Measurements from ENCODE around the gene NACC2.

NACC2 gene

DNA sequence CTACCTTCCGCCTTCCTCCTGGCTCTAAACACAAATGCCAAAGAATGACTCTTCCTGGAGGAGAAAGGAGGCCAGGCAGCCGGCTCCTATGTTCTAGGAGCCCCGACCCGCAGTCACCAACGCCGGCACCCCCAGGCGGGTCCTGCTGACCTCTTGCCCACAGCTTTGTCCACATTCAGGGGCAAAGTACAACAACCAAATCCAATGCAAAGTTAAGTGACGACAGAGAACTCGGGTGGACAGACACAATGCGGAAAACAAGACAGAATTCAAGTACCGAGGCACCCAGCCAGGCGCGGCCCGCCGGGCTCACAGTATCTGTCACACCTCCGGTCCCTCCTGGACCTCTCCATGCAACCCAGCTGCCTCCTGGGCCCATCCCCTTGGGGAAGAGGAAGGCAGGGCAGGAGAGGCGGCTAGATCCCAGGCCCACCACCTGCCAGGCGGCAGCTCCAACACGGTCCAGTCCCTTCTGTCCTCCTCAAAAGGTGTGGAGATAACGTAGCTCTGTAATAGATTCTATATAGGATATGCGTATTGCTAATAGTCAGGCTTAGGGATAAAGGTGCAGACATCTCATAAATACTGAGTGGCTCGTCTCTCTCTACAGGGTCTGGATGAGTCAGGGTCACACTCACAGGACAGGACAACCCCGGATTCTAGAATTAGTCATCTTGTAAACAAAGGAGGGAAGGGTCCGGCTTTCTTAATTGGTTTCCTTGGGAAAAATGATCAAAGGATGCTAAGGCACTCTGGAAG is 87.0 kb downstream of the NACC2 start:
- Histone ChIP-seq H3K9ac (ENCODE audit: low read depth, low read length) (no peak overlapping the region), H3K36me3 (ENCODE audit: insufficient read depth, low read length) (no peaks in the 10 kb centered on the region), H3K4me1 (ENCODE audit: insufficient read depth, low read length) (peaks cover 59% of the 10 kb centered on the region), H3K9me3 (ENCODE audit: control insufficient read depth, insufficient read depth, low read length) (no peaks in the 10 kb centered on the region)

DNA sequence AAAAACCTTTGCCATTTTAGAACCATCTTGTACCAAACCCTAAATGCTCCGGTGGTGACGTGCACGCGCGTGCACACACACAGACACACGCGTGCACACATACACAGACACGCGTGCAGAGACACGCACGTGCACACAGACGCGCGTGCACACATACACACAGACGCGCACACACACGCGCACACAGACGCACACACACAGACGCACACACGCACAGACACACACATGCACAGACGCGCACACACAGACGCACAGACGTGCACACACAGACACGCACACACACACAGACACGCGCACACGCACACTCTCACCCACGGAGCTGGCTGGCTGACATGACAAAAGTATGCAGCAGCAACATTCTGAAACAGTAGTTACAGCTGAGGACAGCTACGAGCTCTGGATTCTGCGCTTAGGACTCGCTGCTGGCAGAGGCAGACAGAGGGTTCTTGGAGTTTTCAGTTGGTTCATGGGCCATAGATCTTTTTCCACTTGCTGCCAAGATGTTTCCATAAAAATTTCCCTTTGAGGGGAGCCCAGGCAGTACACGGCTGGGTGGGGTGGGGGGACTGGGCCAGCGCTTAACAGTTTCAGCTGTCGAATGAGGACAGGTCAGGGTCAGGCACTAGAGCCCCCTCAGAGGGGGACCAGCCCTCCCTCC is 87.7 kb downstream of the NACC2 start:
- Histone ChIP-seq H3K9me3 (ENCODE audit: control insufficient read depth, insufficient read depth, low read length) (no peaks in the 10 kb centered on the region), H3K36me3 (ENCODE audit: insufficient read depth, low read length) (no peaks in the 10 kb centered on the region), H3K4me1 (ENCODE audit: insufficient read depth, low read length) (peaks cover 65% of the 10 kb centered on the region), H3K9ac (ENCODE audit: low read depth, low read length) (no peak overlapping the region)

GRCh38 chr9:136006169-136006568 is 88.9 kb downstream of the NACC2 start:
- no peak overlapping the region for H3K9ac ChIP-seq (ENCODE audit: low read depth, low read length)
- no peaks in the 10 kb centered on the region for H3K36me3 ChIP-seq (ENCODE audit: insufficient read depth, low read length)
- H3K4me1 ChIP-seq (ENCODE audit: insufficient read depth, low read length), result peaks cover 56% of the 10 kb centered on the region
- no peaks in the 10 kb centered on the region for H3K9me3 ChIP-seq (ENCODE audit: control insufficient read depth, insufficient read depth, low read length)

DNA sequence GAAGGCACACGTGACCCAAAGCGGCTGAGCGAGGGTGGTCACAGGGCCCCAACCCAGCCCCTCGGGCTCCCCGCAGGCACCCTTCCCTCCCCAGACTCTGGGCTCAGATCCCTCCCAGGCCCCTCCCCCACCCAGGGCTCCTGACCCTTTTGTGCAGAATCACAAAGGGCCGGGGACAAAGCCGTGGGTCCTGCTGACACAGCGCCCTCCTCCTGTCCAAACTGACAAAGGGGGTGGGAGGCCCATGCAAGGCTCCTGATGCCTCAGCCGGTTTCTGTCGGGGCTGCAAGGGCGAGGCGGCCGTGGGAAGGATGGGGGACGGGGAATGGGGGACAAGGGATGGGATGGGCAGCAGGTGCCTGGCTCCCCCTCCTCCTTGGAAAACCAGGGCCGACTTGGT is 90.4 kb downstream of the NACC2 start:
- no peaks in the 10 kb centered on the region for H3K9me3 ChIP-seq (ENCODE audit: control insufficient read depth, insufficient read depth, low read length)
- no peak overlapping the region for H3K9ac ChIP-seq (ENCODE audit: low read depth, low read length)
- peaks cover 55% of the 10 kb centered on the region for H3K4me1 ChIP-seq (ENCODE audit: insufficient read depth, low read length)
- no peaks in the 10 kb centered on the region for H3K36me3 ChIP-seq (ENCODE audit: insufficient read depth, low read length)

DNA sequence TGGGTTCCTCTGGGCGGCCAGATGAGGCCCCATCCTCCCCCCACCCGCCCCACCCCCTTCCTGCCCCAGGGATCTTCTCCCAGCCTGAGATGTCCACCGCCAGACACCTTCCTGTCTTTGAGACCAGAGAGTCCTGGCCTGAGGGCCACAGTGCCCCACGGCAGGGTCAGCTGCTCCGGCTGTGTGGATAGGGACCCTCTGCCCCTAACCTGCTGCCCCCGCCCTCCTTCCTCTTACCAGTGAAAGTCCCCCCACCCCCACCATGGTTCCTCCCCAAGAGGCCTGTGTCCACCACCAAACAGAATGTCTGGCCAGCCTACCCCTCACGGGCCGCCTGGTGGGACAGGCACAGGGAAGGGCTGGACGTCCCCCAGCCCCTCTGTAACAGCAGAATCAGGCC is 90.9 kb downstream of the NACC2 start:
- Histone ChIP-seq H3K9ac (ENCODE audit: low read depth, low read length) (no peak overlapping the region), H3K9me3 (ENCODE audit: control insufficient read depth, insufficient read depth, low read length) (no peaks in the 10 kb centered on the region), H3K36me3 (ENCODE audit: insufficient read depth, low read length) (no peaks in the 10 kb centered on the region), H3K4me1 (ENCODE audit: insufficient read depth, low read length) (peaks cover 53% of the 10 kb centered on the region)

DNA sequence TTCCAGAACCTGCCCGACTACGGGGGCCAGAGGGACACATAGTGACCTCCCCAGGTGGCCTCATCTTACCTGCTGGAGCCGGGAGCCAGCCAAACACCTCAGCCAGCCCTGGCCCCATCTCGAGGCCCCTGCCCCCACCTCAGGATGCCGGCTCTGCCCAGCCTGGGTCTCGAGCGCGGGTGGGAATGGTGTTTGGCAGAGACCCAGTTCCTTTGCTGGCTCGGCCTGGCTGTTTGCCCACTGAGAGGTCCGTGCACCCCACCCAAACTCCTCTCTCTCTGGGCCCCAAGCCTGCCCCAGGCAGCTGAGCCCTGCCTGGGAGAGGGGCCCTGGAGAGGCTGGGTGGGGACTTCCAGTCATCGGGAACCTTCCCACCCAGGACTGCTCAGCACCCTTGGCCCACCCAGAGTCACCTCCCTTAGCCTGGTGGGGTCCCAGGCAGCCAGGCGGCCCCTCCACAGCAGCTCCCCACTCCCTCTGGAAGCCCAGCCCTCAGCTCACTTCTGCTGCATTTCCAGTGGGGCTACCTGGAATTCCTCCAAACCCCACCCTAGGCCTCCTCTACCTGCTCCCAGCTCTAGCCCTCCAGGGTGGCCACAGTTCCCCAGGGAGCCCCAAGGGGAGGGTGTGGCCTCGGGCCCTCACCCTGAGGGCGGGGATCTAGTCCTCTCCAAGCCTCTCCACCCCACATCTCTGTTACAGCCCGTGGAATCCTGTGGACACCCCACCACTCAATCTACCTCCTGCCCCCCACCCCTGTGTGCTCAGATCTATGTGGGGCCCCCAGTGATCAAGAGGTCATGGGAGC is 91.5 kb downstream of the NACC2 start:
- Histone ChIP-seq H3K9me3 (ENCODE audit: control insufficient read depth, insufficient read depth, low read length) (no peaks in the 10 kb centered on the region), H3K4me1 (ENCODE audit: insufficient read depth, low read length) (peaks cover 49% of the 10 kb centered on the region), H3K36me3 (ENCODE audit: insufficient read depth, low read length) (no peaks in the 10 kb centered on the region), H3K9ac (ENCODE audit: low read depth, low read length) (no peak overlapping the region)

GRCh38 chr9:136002881-136003280 is 92.2 kb downstream of the NACC2 start:
- Histone ChIP-seq H3K36me3 (ENCODE audit: insufficient read depth, low read length) (no peaks in the 10 kb centered on the region), H3K9ac (ENCODE audit: low read depth, low read length) (no peak overlapping the region), H3K9me3 (ENCODE audit: control insufficient read depth, insufficient read depth, low read length) (no peaks in the 10 kb centered on the region), H3K4me1 (ENCODE audit: insufficient read depth, low read length) (peaks cover 45% of the 10 kb centered on the region)

DNA sequence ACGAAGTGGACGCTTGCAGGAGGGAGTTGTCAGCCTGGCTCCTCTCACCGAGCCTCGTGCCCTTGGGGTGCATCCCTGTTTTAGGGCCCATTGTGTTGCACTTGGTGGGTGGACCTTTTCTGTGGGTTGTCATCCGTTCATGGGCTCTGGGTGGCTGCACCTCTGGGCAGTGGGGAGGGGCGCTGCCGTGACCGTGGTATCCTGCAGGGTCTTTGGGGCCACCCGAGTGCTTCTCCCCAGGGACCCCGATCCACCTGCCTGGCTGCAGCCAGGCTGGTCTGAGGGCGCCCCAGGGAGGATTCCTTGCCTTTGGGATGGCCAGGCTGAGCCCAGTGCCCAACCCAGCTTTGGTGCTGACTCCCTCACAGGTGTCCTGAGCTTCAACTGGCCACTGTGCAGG is 92.9 kb downstream of the NACC2 start:
- H3K4me1 ChIP-seq (ENCODE audit: insufficient read depth, low read length), result peaks cover 39% of the 10 kb centered on the region
- no peaks in the 10 kb centered on the region for H3K9me3 ChIP-seq (ENCODE audit: control insufficient read depth, insufficient read depth, low read length)
- H3K9ac ChIP-seq (ENCODE audit: low read depth, low read length), result no peak overlapping the region
- H3K36me3 ChIP-seq (ENCODE audit: insufficient read depth, low read length), result no peaks in the 10 kb centered on the region

GRCh38 chr9:136001231-136001630 is 93.9 kb downstream of the NACC2 start:
- no peaks in the 10 kb centered on the region for H3K36me3 ChIP-seq (ENCODE audit: insufficient read depth, low read length)
- peaks cover 31% of the 10 kb centered on the region for H3K4me1 ChIP-seq (ENCODE audit: insufficient read depth, low read length)
- H3K9ac ChIP-seq (ENCODE audit: low read depth, low read length), result no peak overlapping the region
- H3K9me3 ChIP-seq (ENCODE audit: control insufficient read depth, insufficient read depth, low read length), result no peaks in the 10 kb centered on the region

DNA sequence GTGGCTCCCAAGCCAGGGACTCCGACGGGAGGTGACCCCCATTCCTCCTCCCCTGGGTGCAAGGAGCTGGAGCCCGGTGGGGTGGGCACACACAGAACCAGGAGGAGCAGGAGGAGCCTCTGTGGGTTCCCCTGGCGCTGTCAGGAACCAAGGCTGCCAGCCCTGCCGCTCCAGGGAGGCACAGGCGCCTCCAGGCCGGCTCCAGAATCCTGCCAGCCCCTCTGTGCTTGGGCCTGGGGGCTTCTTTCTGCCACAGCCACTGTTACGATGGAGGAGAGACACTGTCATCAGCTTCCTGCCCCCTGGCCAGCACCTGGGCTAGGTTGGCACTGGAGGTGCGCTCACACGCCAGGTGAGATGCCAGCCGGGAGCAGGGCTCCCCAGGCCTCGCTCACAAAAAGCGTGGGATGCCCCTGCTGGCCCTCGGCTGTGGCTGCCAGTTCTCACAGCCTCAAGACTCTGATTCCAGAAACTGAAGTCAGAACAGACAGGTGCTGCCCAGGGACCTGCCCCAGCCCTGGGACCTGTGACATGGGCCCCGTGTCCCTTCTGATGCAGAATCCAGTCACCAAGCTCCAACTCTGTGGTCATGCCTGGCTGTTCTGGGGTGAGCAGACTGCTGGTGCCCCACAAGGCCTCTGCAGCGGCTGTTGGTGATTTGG is 96.5 kb downstream of the NACC2 start:
- Histone ChIP-seq H3K9ac (ENCODE audit: low read depth, low read length) (no peak overlapping the region), H3K36me3 (ENCODE audit: insufficient read depth, low read length) (no peaks in the 10 kb centered on the region), H3K4me1 (ENCODE audit: insufficient read depth, low read length) (peaks cover 14% of the 10 kb centered on the region; the same call in 1 of the 2 replicates), H3K9me3 (ENCODE audit: control insufficient read depth, insufficient read depth, low read length) (no peaks in the 10 kb centered on the region)

DNA sequence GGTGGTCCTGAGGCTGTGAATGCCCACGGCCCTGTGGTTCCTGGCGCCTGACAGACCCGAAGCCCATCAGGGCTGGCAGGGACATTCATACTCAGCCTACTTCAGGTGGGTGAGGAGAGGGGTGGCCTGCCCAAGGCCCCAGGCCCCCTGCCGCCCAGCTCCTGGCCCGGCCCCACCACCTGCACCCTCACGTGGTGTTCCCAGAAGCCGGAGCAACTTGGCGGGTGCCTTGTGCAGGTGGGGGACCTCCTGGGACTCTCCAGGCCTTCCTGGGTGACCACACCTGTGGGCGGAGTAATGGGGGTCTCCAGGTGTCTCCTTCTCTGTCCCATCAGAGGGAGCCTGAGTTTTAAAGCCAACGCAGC is 97.1 kb downstream of the NACC2 start:
- Histone ChIP-seq H3K4me1 (ENCODE audit: insufficient read depth, low read length) (peaks cover 14% of the 10 kb centered on the region; the same call in 1 of the 2 replicates), H3K9me3 (ENCODE audit: control insufficient read depth, insufficient read depth, low read length) (no peaks in the 10 kb centered on the region), H3K9ac (ENCODE audit: low read depth, low read length) (no peak overlapping the region), H3K36me3 (ENCODE audit: insufficient read depth, low read length) (no peaks in the 10 kb centered on the region)

DNA sequence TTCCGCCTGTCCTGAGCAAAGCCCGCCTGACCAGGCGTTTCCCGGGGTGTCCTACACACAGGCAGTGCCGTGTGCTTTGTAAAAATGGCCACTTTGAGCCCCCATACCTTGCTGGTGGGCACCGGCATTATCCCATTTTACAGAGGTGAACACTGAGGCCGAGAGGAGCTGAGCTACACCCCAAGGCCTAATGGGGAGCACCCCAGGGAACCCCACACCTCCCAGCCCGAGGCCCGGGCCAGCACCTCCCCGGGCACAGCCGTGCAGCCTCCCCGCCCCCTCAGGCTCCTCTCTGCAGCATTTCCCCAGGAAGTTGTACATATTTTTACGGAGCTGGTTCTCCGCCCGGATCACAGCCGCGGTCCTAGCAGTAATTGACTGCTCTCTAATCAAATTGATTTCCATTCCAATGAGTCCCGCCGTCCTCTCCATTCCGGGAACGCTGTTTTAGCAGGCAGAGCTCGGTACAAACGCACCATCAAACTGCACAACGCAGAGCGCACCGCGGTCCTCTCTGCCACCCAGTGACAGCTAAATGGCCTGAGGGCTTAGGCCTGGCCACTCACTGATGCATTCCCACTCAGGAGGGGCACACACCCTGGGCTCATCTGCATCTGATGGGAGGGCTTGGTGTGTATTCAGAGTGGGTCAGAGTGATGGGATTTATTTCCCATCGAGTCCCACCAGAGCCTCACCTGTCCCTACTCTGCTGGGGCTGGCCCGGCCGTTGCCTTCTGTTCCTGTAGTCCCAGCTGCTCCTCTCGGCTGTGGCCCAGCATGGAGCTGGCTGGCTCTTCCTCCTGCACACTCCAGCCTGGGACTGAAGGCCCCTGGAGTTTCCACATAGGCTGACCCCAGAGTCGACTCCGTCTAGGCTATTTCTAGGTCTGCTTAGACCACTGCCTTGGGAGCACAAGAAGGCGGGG is 97.7 kb downstream of the NACC2 start:
- Histone ChIP-seq H3K9ac (ENCODE audit: low read depth, low read length) (no peak overlapping the region), H3K36me3 (ENCODE audit: insufficient read depth, low read length) (no peaks in the 10 kb centered on the region), H3K4me1 (ENCODE audit: insufficient read depth, low read length) (peaks cover 10% of the 10 kb centered on the region; the same call in 1 of the 2 replicates), H3K9me3 (ENCODE audit: control insufficient read depth, insufficient read depth, low read length) (no peaks in the 10 kb centered on the region)

GRCh38 chr9:135995816-135996215 is 99.3 kb downstream of the NACC2 start:
- Histone ChIP-seq H3K4me1 (ENCODE audit: insufficient read depth, low read length) (peaks cover 23% of the 10 kb centered on the region; the same call in 1 of the 2 replicates), H3K36me3 (ENCODE audit: insufficient read depth, low read length) (no peaks in the 10 kb centered on the region), H3K9me3 (ENCODE audit: control insufficient read depth, insufficient read depth, low read length) (no peaks in the 10 kb centered on the region), H3K9ac (ENCODE audit: low read depth, low read length) (no peak overlapping the region)
